MV-4-11 (cell line): ENCODE data around the gene CENPX.
A peak's percentile ranks its signal among the peaks of the same experiment; 100 is the strongest.

ENCODE experiments used
- DNase-seq: peaks from one replicate; lab custom pipeline; 2025; lab: John Stamatoyannopoulos, UW

The CENPX gene

GRCh38 chr17:82055023-82055964 lies 32.6 kb upstream of the CENPX start:
- no peak for DNase-seq

- no peak for DNase-seq
Measured at GRCh38 chr17:82054351-82055022, 31.8 kb upstream of the CENPX start.

DNA sequence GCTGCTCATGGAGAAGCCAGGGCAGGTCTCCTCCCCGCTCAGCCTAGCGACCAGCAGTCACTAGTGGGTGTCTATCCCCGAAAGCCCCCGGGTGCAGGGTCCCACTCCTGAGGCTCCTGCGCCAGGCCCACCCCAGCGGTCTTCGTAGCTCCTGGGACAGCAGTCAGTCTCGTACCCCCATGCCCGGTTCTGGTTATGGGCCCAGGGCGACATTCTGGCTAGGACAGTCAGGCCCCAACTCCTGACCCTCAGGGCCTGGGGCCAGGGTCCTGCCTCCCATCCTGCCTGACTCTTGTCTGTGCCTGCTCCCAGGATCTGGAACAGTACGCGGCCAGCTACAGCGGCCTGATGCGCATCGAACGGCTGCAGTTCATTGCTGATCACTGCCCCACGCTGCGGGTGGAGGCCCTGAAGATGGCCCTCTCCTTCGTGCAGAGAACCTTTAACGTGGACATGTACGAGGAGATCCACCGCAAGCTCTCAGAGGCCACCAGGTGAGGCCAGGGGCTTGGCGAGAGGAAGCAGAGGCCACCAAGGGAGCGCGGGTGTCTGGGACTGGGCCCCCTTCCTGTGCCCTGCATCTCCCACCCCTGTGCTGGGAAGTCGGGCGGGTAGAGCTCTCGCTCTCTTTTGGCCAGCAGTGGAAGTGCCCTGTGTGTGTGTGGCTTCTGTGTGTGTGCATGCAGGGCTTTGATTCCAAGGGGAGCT lies 31.0 kb upstream of the CENPX start:
- DNase-seq = no peak

GRCh38 chr17:82053130-82053529 lies 30.5 kb upstream of the CENPX start:
- DNase-seq = no peak

DNA sequence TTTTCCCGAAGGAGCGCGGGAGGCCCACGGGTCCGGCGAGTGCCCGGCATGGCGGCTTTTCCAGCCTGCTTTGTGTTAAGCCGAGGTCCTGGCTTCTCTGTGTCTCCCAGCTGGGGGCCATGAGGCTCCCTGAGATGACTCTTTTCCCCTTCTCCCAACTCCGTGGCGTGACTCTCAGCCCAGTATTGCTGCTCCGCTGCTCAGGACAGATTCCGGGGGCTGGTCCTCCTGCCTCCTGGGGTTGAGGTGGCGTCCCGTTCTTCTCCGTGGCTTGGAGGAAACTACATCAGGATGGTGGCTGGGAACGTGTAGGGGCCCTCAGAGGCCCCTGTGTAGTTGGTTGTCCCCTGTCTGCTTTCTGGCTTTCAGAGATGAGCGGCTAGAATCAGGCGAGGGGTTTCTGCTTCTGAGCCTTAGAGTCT lies 30.0 kb upstream of the CENPX start:
- DNase-seq = no peak

- peak; percentile 8 for DNase-seq
Measured at GRCh38 chr17:82051776-82052637, 29.3 kb upstream of the CENPX start, which contains the start of the genes GPS1 and RFNG. TSS of gene GPS1 (plus strand) at chr17:82051898. CDS start at chr17:82051932, 34 bp downstream. TSS of gene RFNG (minus strand) at chr17:82051811. CDS start at chr17:82051766, 45 bp downstream.

DNA sequence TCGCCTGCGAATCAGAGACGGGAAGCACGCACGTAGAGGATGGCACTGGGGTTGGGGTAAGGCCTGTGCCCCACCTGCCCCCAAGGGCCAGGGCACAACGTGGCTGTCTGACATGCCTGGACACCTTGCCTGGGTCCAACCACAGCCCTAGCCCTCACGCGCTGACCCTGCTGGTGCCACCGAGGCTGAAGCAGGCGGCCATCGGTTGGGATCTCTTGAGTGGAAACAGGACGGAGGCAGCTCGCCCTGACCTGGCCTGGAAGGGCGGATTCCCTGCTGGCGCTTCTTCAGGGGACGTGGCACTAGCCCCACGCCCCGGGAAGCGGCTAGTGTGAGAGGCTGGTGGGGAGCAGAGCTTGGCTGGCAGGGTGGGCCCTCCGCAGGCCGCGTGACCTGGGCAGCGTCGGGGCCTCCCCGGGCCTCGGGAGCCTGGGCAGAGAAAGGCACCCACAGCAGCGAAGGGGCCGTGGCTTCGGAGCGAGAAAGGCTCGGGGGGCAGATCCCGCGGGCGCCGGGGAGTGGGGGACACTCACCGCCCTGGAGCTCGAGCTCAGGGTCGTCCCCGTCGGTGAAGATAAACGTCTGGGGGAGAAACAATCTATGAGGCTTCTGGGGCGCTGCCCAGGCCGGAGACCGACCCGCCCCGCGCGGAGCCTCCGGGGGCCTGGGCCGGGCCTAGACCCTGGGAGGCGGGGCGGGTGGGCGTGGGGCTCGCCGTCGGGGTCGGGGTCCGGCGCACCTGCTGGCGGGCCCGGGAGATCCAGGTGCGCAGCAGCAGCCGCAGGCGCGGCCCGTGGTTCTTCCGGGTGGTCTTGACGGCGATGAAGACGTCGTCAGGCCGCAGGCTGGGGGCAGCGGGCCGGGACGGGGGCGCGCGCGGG lies 28.3 kb upstream of the CENPX start:
- no peak for DNase-seq

DNA sequence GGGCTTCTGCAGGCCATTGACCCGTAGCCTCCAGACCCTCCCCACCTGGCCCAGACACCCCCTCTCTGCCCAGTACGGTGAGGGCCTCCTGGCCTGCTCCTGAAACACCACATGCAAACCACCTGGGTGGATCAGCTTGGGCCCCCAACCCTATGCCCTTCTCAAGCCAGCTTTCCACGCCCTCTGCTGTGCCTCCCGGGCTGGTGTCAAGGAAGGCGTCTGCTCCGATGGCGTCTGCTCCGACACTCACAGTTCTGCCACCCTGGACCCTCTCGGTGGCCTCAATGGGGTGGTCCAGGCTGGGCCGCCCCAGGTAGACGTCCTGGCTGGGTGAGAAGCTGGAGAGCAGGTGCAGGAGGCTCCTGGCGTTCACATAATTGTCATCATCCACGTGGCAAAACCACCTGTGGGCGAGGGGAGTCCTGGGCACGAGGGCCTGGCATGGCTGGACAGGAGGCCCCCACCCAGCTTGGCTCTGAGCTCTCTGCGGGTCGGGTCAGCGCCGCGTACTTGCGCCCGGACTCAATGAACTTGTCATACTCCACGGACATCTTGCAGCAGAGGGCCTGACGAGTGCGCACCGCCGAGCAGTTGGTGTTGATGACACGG lies 27.6 kb upstream of the CENPX start:
- DNase-seq = no peak

GRCh38 chr17:82049521-82049971 lies 26.9 kb upstream of the CENPX start:
- no peak for DNase-seq

- no peak for DNase-seq
Measured at GRCh38 chr17:82049106-82049505, 26.4 kb upstream of the CENPX start.

DNA sequence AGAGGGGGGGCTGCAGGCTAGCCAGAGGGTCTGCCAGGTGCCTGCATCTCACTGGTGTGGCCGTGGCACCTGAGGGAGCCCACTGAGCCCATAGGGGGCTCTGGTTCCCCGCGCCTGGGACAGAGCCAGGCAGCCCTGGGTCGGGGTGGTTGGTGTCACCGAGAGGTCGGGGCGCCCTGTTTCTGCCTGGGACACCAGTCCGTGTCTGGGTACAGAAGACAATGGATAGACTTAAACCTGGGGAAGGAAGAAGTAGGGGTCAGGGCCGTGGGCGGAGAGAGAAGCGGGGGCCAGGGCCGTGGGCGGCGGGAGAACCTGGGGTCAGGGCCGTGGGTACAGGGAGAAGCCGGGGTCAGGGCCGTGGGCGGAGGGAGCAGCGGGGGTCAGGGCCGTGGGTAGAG lies 25.9 kb upstream of the CENPX start:
- DNase-seq = no peak

DNA sequence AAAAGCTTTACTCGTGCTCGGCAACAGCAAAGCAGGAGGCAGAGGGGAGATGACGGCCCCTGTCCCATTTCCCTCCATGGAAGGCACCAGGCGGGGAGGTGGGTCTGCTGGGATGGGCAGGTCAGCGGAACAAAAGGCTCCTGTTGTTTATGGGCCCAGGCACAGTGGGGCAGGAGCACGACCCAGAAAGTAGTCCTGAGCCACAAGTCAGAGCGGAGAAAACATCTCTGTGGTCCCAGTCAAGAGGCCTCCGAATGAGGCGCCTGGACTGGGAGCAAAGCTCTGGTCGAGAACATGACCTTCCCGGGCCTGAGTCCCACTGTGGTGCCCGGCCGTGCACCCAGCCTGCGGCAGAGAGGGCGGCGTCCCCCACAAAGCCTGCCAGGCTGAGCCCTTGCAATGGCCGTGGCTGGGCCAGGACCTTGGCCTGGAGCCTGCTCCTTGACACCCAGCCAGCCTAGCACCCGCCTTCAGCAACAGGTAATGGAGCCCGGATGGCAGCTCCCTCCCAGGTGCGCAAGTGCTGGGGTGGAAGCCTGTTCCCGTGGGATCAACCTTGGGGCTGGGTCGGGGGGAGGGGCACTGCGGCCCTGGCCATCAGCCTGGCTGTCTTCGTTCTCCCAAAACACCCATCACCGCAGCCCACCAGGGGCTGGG lies 25.4 kb upstream of the CENPX start:
- no peak for DNase-seq

GRCh38 chr17:82047379-82047778 lies 24.7 kb upstream of the CENPX start:
- no peak for DNase-seq

DNA sequence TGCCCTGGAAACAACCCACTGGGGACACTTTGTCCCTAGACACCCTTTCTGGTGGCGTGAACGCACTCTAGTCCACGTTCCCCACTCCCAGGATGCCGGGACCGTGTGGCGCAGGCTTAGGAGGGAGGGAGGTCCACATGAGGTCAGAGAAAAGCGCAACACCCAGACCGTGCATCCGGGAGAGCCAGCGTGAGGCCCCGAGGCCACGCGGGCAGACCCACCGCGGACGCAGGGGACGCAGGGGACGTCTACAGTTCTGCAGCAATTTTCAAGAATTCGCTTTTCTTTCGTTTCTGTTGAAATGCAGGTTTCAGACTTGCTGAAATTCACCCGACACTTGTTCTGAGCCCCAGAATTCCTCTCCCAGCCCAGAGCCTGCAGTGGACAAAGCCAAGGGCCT lies 24.2 kb upstream of the CENPX start:
- no peak for DNase-seq

DNA sequence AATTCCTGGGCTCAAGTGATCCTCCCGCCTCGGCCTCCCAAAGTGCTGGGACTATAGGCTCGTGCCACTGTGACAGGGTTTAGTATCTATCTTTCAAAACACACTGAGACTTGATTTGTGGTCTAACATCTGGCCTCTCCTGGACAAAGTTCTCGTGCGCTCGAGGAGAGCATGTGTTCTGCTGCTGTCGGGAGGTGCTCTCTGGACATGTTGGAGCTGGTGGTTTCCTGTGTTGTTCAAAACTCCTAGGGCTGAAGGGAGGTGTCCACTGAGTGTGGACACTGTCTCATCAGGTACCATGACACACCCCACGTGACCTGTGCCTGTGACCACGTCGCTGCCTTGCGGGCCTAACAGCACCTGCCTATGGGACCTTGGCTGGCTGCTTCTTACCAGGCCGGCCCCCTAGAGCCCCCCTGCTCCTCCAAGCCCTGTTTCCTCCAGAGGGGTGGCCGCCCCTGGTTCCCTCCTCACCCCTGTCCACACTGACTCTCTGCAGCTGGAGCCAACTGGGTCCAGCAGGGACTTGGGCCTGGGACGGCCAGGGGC lies 23.3 kb upstream of the CENPX start:
- no peak for DNase-seq

DNA sequence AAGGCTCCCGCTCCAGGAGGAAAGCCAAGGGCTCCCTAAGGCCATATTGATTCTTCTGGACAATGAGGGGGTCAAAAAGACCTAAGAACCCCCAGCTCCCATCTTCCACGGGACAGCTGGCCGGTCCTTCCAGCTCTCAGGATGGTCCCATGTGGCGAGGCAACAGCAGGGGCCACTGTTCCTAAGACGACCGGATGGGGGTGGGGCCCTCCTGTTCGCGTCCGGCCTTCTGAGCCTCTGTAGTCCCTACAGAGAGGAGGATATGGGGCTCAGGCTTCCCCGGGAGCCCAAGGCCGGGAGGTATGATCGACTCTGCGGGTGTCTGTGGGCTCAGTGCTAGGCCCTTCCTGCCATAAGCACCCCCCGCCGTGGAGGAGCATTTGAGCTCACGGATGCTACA lies 20.8 kb upstream of the CENPX start:
- DNase-seq = no peak

- DNase-seq = no peak
Measured at GRCh38 chr17:82042649-82043048, 20.0 kb upstream of the CENPX start.

- DNase-seq = peak; percentile 75
Measured at GRCh38 chr17:82041144-82041814, 18.6 kb upstream of the CENPX start.
